GM19025 (cell line): ENCODE data around the gene AMER1.
A peak's percentile ranks its signal among the peaks of the same experiment; 100 is the strongest.
"Not testable (repeated sequence)": the region's sequence is repeated elsewhere in the genome, so short reads cannot be mapped to it uniquely, and the experiment has no call there.

Experiments used
- ATAC-seq: cut with Tn5 transposase; IDR thresholded peaks from one replicate; pipeline ENCODE4 v1.9.1; 2021; ENCODE audit warnings: mild to moderate bottlenecking, low read depth, moderate library complexity; ENCODE audit not compliant: unreplicated experiment

The AMER1 gene

GRCh38 chrX:64205441-64205734 is at the start of gene AMER1:
TSS of gene AMER1 (minus strand) at chrX:64205708. CDS start at chrX:64193286, 12,422 bp downstream.
- peak; percentile 33 for ATAC-seq

GRCh38 chrX:64230123-64230970 is 24.8 kb upstream of the AMER1 start, which contains the start of gene ASB12:
TSS of gene ASB12 (minus strand) at chrX:64230607. CDS start at chrX:64225650, 4,957 bp downstream.
- ATAC-seq, result no peak

GRCh38 chrX:64229154-64229553 is 23.6 kb upstream of the AMER1 start:
- ATAC-seq, result no peak

GRCh38 chrX:64218023-64218422 is 12.5 kb upstream of the AMER1 start:
- ATAC-seq, result no peak

- ATAC-seq, result not testable (repeated sequence)
Observed at GRCh38 chrX:64213989-64214388, 8.5 kb upstream of the AMER1 start.

GRCh38 chrX:64206556-64207162 is 1.2 kb upstream of the AMER1 start:
- ATAC-seq, result no peak

- peak; percentile 90 for ATAC-seq
Observed at GRCh38 chrX:64205735-64206501, 410 bp upstream of the AMER1 start.

- no peak for ATAC-seq
Observed at GRCh38 chrX:64204701-64205440, 637 bp downstream of the AMER1 start.

- no peak for ATAC-seq
Observed at GRCh38 chrX:64204252-64204651, 1.3 kb downstream of the AMER1 start.

- ATAC-seq, result no peak
Observed at GRCh38 chrX:64202808-64203325, 2.6 kb downstream of the AMER1 start.

- ATAC-seq, result no peak
Observed at GRCh38 chrX:64198036-64198435, 7.5 kb downstream of the AMER1 start.

- no peak for ATAC-seq
Observed at GRCh38 chrX:64196606-64197005, 8.9 kb downstream of the AMER1 start.

- no peak for ATAC-seq
Observed at GRCh38 chrX:64195862-64196261, 9.6 kb downstream of the AMER1 start.

GRCh38 chrX:64192673-64193072 is 12.8 kb downstream of the AMER1 start:
- ATAC-seq, result no peak

GRCh38 chrX:64192040-64192439 is 13.5 kb downstream of the AMER1 start:
- ATAC-seq, result no peak

- no peak for ATAC-seq
Observed at GRCh38 chrX:64191281-64192010, 14.1 kb downstream of the AMER1 start.

GRCh38 chrX:64190136-64190740 is 15.3 kb downstream of the AMER1 start:
- no peak for ATAC-seq

- no peak for ATAC-seq
Observed at GRCh38 chrX:64188901-64189300, 16.6 kb downstream of the AMER1 start.

GRCh38 chrX:64187762-64188150 is 17.8 kb downstream of the AMER1 start:
- ATAC-seq, result no peak
